ENCODE results near the gene FDX2.

- TF ChIP-seq, protein P1, sequence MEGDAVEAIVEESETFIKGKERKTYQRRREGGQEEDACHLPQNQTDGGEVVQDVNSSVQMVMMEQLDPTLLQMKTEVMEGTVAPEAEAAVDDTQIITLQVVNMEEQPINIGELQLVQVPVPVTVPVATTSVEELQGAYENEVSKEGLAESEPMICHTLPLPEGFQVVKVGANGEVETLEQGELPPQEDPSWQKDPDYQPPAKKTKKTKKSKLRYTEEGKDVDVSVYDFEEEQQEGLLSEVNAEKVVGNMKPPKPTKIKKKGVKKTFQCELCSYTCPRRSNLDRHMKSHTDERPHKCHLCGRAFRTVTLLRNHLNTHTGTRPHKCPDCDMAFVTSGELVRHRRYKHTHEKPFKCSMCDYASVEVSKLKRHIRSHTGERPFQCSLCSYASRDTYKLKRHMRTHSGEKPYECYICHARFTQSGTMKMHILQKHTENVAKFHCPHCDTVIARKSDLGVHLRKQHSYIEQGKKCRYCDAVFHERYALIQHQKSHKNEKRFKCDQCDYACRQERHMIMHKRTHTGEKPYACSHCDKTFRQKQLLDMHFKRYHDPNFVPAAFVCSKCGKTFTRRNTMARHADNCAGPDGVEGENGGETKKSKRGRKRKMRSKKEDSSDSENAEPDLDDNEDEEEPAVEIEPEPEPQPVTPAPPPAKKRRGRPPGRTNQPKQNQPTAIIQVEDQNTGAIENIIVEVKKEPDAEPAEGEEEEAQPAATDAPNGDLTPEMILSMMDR (IDR thresholded peaks at IDR 0.05) = no peak
- no peak for TF ChIP-seq POLR2A (IDR thresholded peaks at IDR 0.05)
Observed at GRCh38 chr19:10293637-10294367, 22.0 kb downstream of the FDX2 start.

All from thyroid gland (tissue), 4 donors.